GM18861 (cell line): ENCODE measurements around the gene C16orf86.

Experiments
- ATAC-seq: cut with Tn5 transposase; IDR thresholded peaks from one replicate; pipeline ENCODE4 v1.9.1; 2021; ENCODE audit not compliant: unreplicated experiment

Gene C16orf86

GRCh38 chr16:67653128-67653788 lies 13.4 kb upstream of the C16orf86 start:
- ATAC-seq: no peak

DNA sequence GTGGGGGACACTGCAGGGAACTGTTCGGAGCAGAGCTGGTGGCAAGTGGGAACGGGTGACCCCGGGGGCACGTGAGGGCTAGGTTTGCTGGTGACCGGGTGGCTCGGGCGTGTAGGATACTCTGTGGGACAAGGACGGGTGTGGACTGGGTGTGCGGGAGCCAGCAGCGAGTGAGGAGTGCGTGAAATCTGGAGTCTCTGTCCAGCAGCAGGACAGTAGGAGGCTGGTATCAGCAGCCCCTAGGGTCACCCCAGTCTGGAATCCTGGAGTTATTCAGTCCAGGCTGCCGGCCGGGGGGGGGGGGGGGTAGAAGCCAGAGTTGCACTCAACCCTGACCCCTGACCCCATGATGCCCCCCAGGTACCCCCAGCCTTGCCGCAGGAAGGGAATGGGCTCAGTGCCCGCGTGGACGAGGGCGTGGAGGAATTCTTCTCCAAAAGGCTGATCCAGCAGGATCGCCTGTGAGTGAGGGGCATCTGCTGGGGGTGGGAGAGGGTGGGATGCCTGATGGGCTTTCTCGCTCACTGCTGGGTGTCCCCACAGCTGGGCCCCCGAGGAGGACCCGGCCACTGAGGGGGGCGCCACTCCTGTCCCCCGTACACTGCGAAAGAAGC lies 12.7 kb upstream of the C16orf86 start:
- ATAC-seq: no peak

DNA sequence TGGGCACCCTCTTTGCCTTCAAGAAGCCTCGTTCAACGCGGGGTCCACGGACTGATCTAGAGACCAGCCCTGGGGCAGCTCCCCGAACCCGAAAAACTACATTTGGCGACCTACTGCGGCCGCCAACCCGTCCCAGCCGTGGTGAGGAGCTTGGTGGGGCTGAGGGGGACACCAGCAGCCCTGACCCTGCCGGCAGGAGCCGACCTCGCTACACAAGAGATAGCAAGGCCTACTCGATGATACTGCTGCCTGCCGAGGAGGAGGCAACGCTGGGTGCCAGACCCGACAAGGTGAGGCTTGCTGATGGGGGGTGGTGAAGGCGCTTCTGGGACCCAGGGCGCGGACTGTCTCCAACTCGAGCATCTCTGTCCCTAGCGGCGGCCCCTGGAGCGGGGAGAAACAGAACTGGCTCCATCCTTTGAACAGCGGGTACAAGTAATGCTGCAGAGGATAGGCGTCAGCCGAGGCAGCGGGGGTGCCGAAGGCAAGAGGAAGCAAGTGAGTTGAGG lies 12.2 kb upstream of the C16orf86 start:
- ATAC-seq: no peak

DNA sequence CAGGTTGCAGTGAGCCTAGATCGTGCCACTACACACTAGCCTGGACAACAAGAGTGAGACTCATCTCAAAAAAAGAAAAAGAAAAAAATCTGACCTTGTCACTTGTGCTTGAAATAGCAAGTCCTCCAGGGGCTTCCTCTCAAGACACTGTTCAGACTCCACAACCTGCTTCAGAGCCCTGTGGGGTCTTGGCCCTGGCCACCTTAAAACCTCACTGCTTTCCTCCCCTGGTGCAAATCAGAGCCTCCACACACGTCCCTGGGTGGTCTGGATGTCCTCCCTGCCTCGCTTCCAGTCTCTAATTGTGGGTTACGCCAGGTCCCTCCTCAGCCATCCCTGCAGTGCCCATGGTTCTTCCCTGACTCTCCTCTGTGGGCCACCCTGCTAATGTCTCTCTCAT lies 11.3 kb upstream of the C16orf86 start:
- ATAC-seq: no peak

DNA sequence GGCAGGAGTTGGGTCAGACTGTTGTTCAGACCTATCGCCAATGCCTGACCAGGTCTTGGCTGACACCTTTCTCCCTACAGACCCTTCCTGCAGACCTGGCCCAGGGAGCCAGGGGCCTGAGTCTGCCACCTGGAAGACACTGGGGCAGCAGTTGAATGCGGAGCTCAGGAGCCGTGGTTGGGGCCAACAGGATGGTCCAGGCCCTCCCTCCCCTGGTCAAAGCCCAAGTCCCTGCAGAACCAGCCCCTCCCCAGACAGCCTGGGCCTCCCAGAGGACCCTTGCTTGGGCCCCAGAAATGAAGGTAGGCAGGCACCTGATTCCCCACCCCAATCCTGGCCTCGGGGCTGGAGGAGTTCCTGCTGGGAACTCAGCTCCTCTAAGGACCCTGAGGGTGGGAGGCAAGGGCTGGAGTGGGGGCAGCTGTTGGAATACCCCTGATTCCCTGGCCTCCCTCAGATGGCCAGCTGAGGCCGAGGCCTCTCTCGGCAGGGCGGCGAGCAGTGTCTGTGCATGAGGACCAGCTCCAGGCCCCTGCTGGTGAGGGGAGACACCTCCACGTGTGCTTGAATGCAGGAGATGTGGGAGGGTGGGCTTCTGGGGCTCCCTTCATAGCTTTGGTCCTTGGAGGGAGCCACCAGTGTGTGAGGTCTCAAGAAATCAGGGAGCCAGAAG lies 10.1 kb upstream of the C16orf86 start:
- no peak for ATAC-seq

- no peak for ATAC-seq
Measured at GRCh38 chr16:67657017-67657608, 9.5 kb upstream of the C16orf86 start.

DNA sequence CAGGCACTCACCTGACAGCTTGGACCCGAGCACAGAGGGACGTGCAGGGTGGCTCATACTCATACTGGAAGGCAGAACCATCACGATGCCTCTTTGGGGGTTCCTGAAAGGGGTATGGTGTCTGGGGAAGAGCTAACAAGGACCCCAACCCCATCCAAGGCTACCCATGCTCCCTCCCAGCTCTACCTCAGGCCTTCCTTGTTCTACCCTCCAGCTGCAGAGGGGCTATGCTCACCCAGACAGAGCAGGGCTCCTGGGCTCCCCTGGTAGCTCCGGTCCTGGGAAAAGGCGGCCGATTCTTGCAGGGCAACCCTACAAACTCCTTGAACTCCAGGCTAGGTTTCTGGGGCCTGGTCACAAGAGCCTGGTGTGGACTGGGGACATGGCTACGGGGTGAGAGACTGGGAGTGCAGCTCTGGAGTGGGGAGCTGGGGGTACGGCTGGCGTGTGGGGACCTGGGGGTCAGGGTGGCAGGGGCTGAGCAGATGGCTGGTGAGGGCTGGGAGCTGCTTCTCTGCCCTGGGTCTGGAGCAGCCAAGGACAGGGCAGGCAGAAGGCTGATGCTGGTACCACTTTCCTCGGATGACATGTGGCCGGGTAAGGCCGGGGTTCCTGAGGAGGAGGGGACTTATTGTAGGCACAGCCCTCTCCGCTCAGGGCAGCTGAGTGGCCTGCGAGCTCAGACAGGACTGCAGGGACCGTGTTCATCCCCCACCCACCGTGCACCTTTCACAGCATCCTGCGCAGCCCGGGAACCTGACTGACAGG lies 8.7 kb upstream of the C16orf86 start:
- ATAC-seq: no peak

DNA sequence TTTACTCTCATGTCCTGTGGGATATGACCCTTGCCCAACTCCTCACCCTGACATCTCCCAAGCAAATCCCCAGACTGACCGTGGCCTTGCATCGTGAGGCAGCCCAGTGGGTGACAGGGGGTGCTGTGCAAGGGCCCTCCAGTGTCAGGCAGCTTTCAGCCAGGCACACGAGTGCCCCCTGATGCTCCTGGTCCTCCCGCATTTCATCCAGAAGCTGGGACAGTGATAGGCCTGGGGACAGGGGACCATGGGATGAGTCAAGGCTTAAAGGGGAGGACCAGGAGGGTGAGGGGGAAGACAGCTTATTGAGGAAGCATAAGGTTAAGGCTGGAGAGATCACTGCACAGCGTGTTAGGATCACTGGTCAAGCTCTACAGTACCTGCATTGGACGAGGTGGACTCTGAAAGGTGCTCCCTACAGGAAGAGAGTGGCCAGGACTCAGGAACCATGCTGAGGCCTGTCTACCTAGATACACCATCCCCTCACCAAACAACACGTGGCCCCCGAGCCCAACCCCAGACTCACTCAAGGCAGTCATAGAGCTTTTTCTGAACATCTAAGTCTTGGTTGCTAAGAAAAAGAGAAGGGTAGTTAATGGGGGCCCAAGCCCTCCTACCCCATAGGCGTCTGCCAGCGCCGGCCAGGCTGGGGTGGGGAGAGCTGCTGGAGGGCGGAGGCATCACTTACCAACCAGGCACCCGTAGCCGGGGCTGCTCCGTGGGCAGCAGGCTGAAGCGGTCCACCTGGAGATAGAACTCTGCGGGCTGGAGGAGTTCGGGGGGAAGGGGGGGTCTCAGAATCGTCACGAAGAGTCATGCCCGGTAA lies 7.6 kb upstream of the C16orf86 start:
- no peak for ATAC-seq

- ATAC-seq: peak; percentile 43
Measured at GRCh38 chr16:67659675-67660563, 6.7 kb upstream of the C16orf86 start, which contains the start of gene ACD. ACD (minus strand) TSS chr16:67660260; CDS start chr16:67660220, 40 bp downstream.

DNA sequence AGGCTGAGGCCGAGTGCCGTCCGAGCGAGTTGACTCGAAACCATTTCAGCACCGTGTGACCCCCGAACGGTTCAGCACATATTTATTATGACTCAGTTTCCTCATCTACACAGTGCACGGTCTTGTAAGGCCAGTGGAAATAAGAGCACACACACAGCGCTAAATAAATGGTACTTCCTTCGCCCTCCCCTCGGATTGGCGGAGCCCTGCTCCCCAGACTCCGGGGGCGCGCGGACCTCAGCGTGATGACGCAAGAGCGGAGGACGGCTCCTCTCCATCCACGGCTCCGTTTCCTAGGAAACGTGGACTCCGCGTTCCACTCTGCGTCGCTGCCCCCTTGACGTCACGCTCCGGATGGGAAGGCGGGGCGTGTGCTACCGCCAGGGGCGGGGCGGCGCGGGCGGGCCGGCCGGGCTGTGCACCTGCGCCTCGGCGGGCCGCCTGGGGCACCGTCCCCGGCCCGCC lies 6.0 kb upstream of the C16orf86 start, which contains the start of gene PARD6A:
Gene PARD6A, plus strand, starts transcription at position 397 of the 465 bp plus-strand sequence. CDS start 79 bp downstream, outside the sequence.
- ATAC-seq: peak; percentile 55

DNA sequence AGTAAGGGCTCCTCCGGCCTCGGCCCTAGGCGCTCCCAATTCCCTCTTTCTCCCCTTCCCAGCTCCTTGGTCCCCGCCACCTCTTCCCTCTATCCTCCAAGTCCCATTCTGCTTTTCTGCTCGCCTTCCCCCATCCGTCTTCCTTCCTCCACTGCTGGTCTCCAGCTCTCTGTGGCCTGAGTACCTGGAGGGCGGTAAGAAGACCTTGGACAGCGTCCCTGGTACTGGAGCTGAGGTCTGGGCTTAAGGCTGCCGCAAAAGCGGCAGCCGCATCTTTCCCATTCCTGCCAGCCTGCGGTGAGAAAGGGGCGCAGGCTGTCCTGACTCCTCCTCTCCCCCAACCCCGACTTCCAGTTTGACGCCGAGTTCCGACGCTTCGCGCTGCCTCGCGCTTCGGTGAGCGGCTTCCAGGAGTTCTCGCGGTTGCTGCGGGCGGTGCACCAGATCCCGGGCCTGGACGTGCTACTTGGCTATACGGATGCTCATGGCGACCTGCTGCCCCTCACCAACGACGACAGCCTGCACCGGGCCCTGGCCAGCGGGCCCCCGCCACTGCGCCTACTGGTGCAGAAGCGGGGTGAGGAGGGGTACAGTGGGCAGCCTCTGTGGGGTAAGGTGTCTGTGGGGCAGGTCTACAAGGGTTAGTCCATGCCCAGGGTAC lies 5.4 kb upstream of the C16orf86 start:
- ATAC-seq: no peak

DNA sequence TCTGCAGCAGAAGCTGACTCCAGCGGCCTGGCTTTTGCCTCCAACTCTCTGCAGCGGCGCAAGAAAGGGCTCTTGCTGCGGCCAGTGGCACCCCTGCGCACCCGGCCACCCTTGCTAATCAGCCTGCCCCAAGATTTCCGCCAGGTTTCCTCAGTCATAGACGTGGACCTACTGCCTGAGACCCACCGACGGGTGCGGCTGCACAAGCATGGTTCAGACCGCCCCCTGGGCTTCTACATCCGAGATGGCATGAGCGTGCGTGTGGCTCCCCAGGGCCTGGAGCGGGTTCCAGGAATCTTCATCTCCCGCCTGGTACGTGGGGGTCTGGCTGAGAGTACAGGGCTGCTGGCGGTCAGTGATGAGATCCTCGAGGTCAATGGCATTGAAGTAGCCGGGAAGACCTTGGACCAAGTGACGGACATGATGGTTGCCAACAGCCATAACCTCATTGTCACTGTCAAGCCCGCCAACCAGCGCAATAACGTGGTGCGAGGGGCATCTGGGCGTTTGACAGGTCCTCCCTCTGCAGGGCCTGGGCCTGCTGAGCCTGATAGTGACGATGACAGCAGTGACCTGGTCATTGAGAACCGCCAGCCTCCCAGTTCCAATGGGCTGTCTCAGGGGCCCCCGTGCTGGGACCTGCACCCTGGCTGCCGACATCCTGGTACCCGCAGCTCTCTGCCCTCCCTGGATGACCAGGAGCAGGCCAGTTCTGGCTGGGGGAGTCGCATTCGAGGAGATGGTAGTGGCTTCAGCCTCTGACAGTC lies 4.5 kb upstream of the C16orf86 start:
- no peak for ATAC-seq

- no peak for ATAC-seq
Measured at GRCh38 chr16:67662653-67663010, 4.0 kb upstream of the C16orf86 start.

GRCh38 chr16:67663151-67663876 lies 3.3 kb upstream of the C16orf86 start:
- ATAC-seq: no peak

DNA sequence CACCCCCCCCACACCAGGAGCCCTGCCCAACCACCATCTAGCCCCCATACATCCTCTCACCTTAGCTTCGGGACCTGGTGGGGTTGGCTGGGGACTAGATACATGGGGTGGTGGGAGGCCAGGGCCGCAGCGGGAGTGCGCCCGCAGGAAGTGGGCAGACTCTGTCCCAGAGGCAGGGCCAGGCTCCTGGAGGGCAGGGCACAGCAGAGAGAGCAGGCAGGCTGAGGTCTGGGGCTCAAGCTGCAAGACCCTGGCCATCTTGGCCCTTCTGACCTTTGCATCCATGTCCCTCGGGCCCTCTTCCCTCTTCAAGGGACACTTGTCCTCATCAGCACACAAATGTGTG lies 2.8 kb upstream of the C16orf86 start:
- ATAC-seq: no peak

DNA sequence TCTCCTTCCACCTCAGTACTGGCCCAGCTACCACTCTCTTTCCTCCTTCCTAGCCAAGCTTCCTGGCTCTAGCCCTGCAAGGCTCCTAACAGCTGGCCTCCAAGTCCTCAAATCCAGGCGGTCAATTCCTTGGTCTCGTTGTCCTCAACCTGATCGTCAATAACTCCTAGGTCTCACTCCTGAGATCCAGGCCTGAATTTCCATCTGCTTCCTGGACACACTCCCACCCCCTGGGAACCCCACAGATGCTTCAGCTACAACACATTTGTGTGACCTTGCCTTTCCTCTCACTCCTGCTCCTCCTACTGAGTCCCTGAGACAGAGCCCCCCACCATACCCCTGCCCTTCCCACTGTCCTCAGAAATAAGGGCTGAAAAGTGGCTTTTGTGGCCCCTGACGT lies 2.4 kb upstream of the C16orf86 start:
- no peak for ATAC-seq

- no peak for ATAC-seq
Measured at GRCh38 chr16:67664871-67665270, 1.7 kb upstream of the C16orf86 start.
